Measurements from ENCODE around the gene ABL2.

DNA sequence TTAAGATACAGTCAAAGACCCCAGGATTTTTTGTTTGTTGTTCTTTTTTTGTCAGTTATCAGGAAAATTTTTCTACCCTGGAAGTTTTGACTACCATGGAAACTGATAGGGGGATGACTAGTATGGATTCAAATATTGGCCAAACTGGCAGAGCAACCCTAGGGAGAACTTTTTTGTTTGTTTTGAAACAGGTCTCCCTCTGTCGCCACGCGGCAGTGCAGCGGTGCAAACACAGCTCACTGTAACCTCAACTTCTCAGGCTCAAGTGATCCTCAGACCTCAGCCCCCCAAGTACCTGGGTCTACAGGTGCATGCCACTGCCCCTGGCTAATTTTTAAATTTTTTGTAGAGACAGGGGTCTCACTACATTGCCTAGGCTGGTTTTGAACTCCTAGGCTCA, 101.0 kb downstream of the ABL2 start:
- TF ChIP-seq EZH2 (IDR thresholded peaks at IDR 0.05; ENCODE audit: borderline replicate concordance, low read length), result no peak
- TF ChIP-seq, protein P1, sequence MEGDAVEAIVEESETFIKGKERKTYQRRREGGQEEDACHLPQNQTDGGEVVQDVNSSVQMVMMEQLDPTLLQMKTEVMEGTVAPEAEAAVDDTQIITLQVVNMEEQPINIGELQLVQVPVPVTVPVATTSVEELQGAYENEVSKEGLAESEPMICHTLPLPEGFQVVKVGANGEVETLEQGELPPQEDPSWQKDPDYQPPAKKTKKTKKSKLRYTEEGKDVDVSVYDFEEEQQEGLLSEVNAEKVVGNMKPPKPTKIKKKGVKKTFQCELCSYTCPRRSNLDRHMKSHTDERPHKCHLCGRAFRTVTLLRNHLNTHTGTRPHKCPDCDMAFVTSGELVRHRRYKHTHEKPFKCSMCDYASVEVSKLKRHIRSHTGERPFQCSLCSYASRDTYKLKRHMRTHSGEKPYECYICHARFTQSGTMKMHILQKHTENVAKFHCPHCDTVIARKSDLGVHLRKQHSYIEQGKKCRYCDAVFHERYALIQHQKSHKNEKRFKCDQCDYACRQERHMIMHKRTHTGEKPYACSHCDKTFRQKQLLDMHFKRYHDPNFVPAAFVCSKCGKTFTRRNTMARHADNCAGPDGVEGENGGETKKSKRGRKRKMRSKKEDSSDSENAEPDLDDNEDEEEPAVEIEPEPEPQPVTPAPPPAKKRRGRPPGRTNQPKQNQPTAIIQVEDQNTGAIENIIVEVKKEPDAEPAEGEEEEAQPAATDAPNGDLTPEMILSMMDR (conservative IDR thresholded peaks at IDR 0.05 in 1 of 2, IDR thresholded peaks at IDR 0.05 in 1 of 2; ENCODE audit: extremely low read depth in 1 of 2, insufficient read depth in 1 of 2, low read depth in 1 of 2, low read length in 2 of 2), result no peak

All from mammary epithelial cell (primary cell).